WTC11 (cell line): ENCODE results near the gene BCL7B. TPM values are rescaled to one million over a fixed set of nuclear protein-coding genes. Genes with fewer than 3 reads are reported as not detected.
A peak's percentile ranks its signal among the peaks of the same experiment; 100 is the strongest.
"Not testable (repeated sequence)": the region's sequence is repeated elsewhere in the genome, so short reads cannot be mapped to it uniquely, and the experiment has no call there.

ENCODE experiments used
- ATAC-seq: fragments of 200-7000 bp; cut with Tn5 transposase; 2 replicates; pipeline ENCODE4 v1.10.0; 2021; ENCODE audit warnings: mild to moderate bottlenecking, moderate library complexity
- CTCF ChIA-PET: fragments of 300-600 bp; sonication (Branson Sonifier 250); formaldehyde crosslinking; loops from one replicate; lab custom pipeline; 2021; ENCODE audit warnings: antibody characterized with exemption; lab: Charles Lee
- POLR2A ChIA-PET: fragments of 350-600 bp; sonication (Branson Sonifier 250); formaldehyde crosslinking; loops from one replicate; lab custom pipeline; 2021; ENCODE audit warnings: antibody characterized with exemption; lab: Charles Lee
- DNase-seq: peaks from one replicate; pipeline ENCODE4 v3.0.0; 2021; ENCODE audit warnings: low spot score
- H3K27ac Mint-ChIP-seq: 2 replicates; pipeline ENCODE4 v1.8.0; 2021; ENCODE audit warnings: mixed read lengths
- H3K27me3 Mint-ChIP-seq: 2 replicates; pipeline ENCODE4 v1.8.0; 2021; ENCODE audit warnings: low read depth, mild to moderate bottlenecking, moderate library complexity, mixed read lengths
- H3K36me3 Mint-ChIP-seq: 2 replicates; pipeline ENCODE4 v1.8.0; 2021; ENCODE audit warnings: mixed read lengths
- H3K4me1 Mint-ChIP-seq: 2 replicates; pipeline ENCODE4 v1.8.0; 2022; ENCODE audit warnings: mixed read lengths
- H3K4me3 Mint-ChIP-seq: 2 replicates; pipeline ENCODE4 v1.8.0; 2021; ENCODE audit warnings: mild to moderate bottlenecking, moderate library complexity, mixed read lengths
- H3K9me3 Mint-ChIP-seq: 2 replicates; pipeline ENCODE4 v1.8.0; 2021; ENCODE audit warnings: mixed read lengths
- AFF4 ChIP-seq: sonication (generic); formaldehyde crosslinking; IDR thresholded peaks from 2 replicates; pipeline ENCODE4 v1.8.1; 2023; ENCODE audit warnings: mild to moderate bottlenecking, missing genetic modification reagents, borderline replicate concordance
- CREB1 ChIP-seq: sonication (generic); formaldehyde crosslinking; IDR thresholded peaks from 2 replicates; pipeline ENCODE4 v1.8.0; 2023; ENCODE audit warnings: mild to moderate bottlenecking, missing genetic modification reagents
- IRF2 ChIP-seq: sonication (generic); formaldehyde crosslinking; IDR thresholded peaks from 2 replicates; pipeline ENCODE4 v1.8.0; 2022; ENCODE audit warnings: low read depth, missing genetic modification reagents, borderline replicate concordance
- JUN ChIP-seq: sonication (generic); formaldehyde crosslinking; IDR thresholded peaks from 2 replicates; pipeline ENCODE4 v1.8.0; 2023; ENCODE audit warnings: mild to moderate bottlenecking, missing genetic modification reagents
- MYBL2 ChIP-seq: sonication (generic); formaldehyde crosslinking; IDR thresholded peaks from 2 replicates; pipeline ENCODE4 v1.8.1; 2023; ENCODE audit warnings: mild to moderate bottlenecking, moderate library complexity, missing genetic modification reagents
- PRDM15 ChIP-seq: sonication (generic); formaldehyde crosslinking; IDR thresholded peaks from 2 replicates; pipeline ENCODE4 v1.8.0; 2022; ENCODE audit warnings: missing genetic modification reagents
- PRRX2 ChIP-seq: fragments of 250-450 bp; sonication (Bioruptor Pico); IDR thresholded peaks from 2 replicates; pipeline ENCODE4 v1.8.0; 2021; ENCODE audit warnings: mild to moderate bottlenecking
- SOX15 ChIP-seq: fragments of 250-450 bp; sonication (Bioruptor Pico); IDR thresholded peaks from 2 replicates; pipeline ENCODE4 v1.9.0; 2021; ENCODE audit warnings: mild to moderate bottlenecking
- ZNF121 ChIP-seq: sonication (generic); formaldehyde crosslinking; IDR thresholded peaks from 2 replicates; pipeline ENCODE4 v1.8.0; 2023; ENCODE audit warnings: missing genetic modification reagents
- ZNF232 ChIP-seq: sonication (generic); formaldehyde crosslinking; IDR thresholded peaks from 2 replicates; pipeline ENCODE4 v1.8.0; 2022; ENCODE audit warnings: mild to moderate bottlenecking, missing genetic modification reagents
- ZNF263 ChIP-seq: sonication (generic); formaldehyde crosslinking; IDR thresholded peaks from 2 replicates; pipeline ENCODE4 v1.8.1; 2022; ENCODE audit warnings: low read depth, mild to moderate bottlenecking, moderate library complexity, missing genetic modification reagents
- ZSCAN18 ChIP-seq: fragments of 250-450 bp; sonication (Bioruptor Pico); IDR thresholded peaks from 2 replicates; pipeline ENCODE4 v2.1.2; 2022; ENCODE audit warnings: mild to moderate bottlenecking, moderate library complexity
- total RNA-seq: library from RNA; stranded (reverse); gene quantifications from 3 replicates; pipeline ENCODE4 v1.2.3, GENCODE V29; 2021
- TF ChIP-seq, protein P1 (sequence below): sonication (generic); formaldehyde crosslinking; IDR thresholded peaks from 2 replicates; pipeline ENCODE4 v1.8.0; 2023; ENCODE audit warnings: missing genetic modification reagents
- TF ChIP-seq, protein P2 (sequence below): fragments of 250-450 bp; sonication (Bioruptor Pico); IDR thresholded peaks from 2 replicates; pipeline ENCODE4 v1.9.0; 2021; ENCODE audit warnings: mild to moderate bottlenecking, borderline replicate concordance

BCL7B gene
- total RNA-seq, 1 experiment from 2014 or later = 28.5 TPM

DNA sequence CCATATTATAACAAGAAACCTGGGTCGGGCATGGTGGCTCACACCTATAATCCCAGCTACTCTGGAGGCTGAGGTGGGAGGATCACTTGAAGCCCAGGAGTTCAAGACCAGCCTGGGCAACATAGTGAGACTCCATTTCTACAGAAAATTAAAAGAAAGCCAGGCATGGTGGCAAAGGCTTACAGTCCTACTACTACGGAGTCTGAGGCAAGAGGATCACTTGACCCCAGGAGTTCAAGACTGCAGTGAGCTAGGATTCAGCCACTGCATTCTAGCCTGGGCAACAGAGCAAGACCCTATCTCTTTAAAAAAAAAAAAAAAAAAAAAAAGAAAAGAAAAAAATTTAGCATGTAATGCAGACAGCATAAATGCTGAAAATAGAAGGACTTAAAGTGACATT, 19.0 kb downstream of the BCL7B start:
- H3K36me3 Mint-ChIP-seq = peaks cover 40% of the 10 kb centered on the region
- H3K27ac Mint-ChIP-seq, H3K4me3 Mint-ChIP-seq, ATAC-seq, H3K27me3 Mint-ChIP-seq, H3K4me1 Mint-ChIP-seq, POLR2A ChIA-PET, H3K9me3 Mint-ChIP-seq, DNase-seq: not testable (repeated sequence)
- TF ChIP-seq ZNF121 (CRISPR knock-in tag) = 0 out of 2 replicates have a peak, but pooled peaks have one; percentile 33
- CTCF ChIA-PET = interaction anchor here (1.4 kb wide), 1 partner anchor 87 kb away, joined by 3 read pairs; no protein-coding TSS in a partner anchor

- ATAC-seq (no peak), DNase-seq (no peak)
- CTCF ChIA-PET = no interaction called here
- peak overlapping the region; percentile 83 for H3K27ac Mint-ChIP-seq
- POLR2A ChIA-PET = interaction anchor here (0.5 kb wide), 1 partner anchor 30 kb away, joined by 4 read pairs; no protein-coding TSS in a partner anchor
- H3K27me3 Mint-ChIP-seq = no peaks in the 10 kb centered on the region
- peaks cover 33% of the 10 kb centered on the region for H3K36me3 Mint-ChIP-seq
- no peaks in the 10 kb centered on the region for H3K4me1 Mint-ChIP-seq
- no peak overlapping the region for H3K4me3 Mint-ChIP-seq
- no peaks in the 10 kb centered on the region for H3K9me3 Mint-ChIP-seq
- TF ChIP-seq AFF4 (CRISPR knock-in tag) (no peak), PRDM15 (CRISPR knock-in tag) (no peak), PRRX2 (no peak), CREB1 (CRISPR knock-in tag) (no peak), SOX15 (CRISPR knock-in tag) (no peak), ZNF263 (CRISPR knock-in tag) (no peak), ZSCAN18 (CRISPR knock-in tag) (no peak), MYBL2 (CRISPR knock-in tag) (no peak), ZNF232 (CRISPR knock-in tag) (no peak), JUN (no peak), IRF2 (CRISPR knock-in tag) (no peak)
- TF ChIP-seq, protein P1, sequence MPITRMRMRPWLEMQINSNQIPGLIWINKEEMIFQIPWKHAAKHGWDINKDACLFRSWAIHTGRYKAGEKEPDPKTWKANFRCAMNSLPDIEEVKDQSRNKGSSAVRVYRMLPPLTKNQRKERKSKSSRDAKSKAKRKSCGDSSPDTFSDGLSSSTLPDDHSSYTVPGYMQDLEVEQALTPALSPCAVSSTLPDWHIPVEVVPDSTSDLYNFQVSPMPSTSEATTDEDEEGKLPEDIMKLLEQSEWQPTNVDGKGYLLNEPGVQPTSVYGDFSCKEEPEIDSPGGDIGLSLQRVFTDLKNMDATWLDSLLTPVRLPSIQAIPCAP (CRISPR knock-in tag) = no peak
- TF ChIP-seq, protein P2, sequence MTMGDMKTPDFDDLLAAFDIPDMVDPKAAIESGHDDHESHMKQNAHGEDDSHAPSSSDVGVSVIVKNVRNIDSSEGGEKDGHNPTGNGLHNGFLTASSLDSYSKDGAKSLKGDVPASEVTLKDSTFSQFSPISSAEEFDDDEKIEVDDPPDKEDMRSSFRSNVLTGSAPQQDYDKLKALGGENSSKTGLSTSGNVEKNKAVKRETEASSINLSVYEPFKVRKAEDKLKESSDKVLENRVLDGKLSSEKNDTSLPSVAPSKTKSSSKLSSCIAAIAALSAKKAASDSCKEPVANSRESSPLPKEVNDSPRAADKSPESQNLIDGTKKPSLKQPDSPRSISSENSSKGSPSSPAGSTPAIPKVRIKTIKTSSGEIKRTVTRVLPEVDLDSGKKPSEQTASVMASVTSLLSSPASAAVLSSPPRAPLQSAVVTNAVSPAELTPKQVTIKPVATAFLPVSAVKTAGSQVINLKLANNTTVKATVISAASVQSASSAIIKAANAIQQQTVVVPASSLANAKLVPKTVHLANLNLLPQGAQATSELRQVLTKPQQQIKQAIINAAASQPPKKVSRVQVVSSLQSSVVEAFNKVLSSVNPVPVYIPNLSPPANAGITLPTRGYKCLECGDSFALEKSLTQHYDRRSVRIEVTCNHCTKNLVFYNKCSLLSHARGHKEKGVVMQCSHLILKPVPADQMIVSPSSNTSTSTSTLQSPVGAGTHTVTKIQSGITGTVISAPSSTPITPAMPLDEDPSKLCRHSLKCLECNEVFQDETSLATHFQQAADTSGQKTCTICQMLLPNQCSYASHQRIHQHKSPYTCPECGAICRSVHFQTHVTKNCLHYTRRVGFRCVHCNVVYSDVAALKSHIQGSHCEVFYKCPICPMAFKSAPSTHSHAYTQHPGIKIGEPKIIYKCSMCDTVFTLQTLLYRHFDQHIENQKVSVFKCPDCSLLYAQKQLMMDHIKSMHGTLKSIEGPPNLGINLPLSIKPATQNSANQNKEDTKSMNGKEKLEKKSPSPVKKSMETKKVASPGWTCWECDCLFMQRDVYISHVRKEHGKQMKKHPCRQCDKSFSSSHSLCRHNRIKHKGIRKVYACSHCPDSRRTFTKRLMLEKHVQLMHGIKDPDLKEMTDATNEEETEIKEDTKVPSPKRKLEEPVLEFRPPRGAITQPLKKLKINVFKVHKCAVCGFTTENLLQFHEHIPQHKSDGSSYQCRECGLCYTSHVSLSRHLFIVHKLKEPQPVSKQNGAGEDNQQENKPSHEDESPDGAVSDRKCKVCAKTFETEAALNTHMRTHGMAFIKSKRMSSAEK (CRISPR knock-in tag) = no peak
- TF ChIP-seq, all 79 proteins: peak for 0
These were observed 20.4 kb downstream of the BCL7B start for GRCh38 chr7:73537051-73537450.
